TTC549 (cell line): Measurements from ENCODE around the gene SLC38A3.

Experiments
- FAIRE-seq: peaks from 2 replicates; lab custom pipeline; 2012; peaks lifted over from hg19 to GRCh38; lab: Jason Lieb, UNC

The SLC38A3 gene

GRCh38 chr3:50269460-50269859 lies 64.4 kb downstream of the SLC38A3 start:
- FAIRE-seq = no peak

- no peak for FAIRE-seq
These were observed 64.9 kb downstream of the SLC38A3 start for GRCh38 chr3:50269977-50270413.

GRCh38 chr3:50270422-50271224 lies 65.6 kb downstream of the SLC38A3 start:
- FAIRE-seq = no peak
